Osteoblast (primary cell): ENCODE measurements around the gene ZNF615. TPM values are rescaled to one million over a fixed set of nuclear protein-coding genes. Genes with fewer than 3 reads are reported as not detected.
"Not testable (repeated sequence)": the region's sequence is repeated elsewhere in the genome, so short reads cannot be mapped to it uniquely, and the experiment has no call there.

ENCODE experiments used
- DNase-seq: peaks from one replicate; pipeline ENCODE4 v3.0.0; 2011; ENCODE audit warnings: low spot score, mixed read lengths; ENCODE audit not compliant: insufficient read length; ENCODE audit errors: missing footprints
- H2AFZ ChIP-seq: 2 replicates; pipeline ENCODE4 v1.6.0; 2011; ENCODE audit warnings: mild to moderate bottlenecking, low read length
- H3K27ac ChIP-seq: 2 replicates; pipeline ENCODE4 v1.5.1; 2011; ENCODE audit warnings: mild to moderate bottlenecking, low read depth, low read length, moderate library complexity
- H3K27me3 ChIP-seq: 2 replicates; pipeline ENCODE4 v1.6.0; 2012; ENCODE audit warnings: mild to moderate bottlenecking, control low read depth, inconsistent platforms, low read length, moderate library complexity; ENCODE audit not compliant: insufficient read depth
- H3K36me3 ChIP-seq: 2 replicates; pipeline ENCODE4 v1.5.1; 2011; ENCODE audit warnings: mild to moderate bottlenecking, low read length, control low read depth, moderate library complexity; ENCODE audit not compliant: insufficient read depth
- H3K4me1 ChIP-seq: 2 replicates; pipeline ENCODE4 v1.5.1; 2011; ENCODE audit warnings: mild to moderate bottlenecking, low read length, control low read depth, moderate library complexity; ENCODE audit not compliant: insufficient read depth
- H3K4me2 ChIP-seq: 2 replicates; pipeline ENCODE4 v1.6.0; 2011; ENCODE audit warnings: mild to moderate bottlenecking, low read length; ENCODE audit not compliant: insufficient read depth
- H3K4me3 ChIP-seq: fragments of 200-600 bp; sonication (generic); 3 replicates; pipeline ENCODE4 v1.5.1; 2012; ENCODE audit warnings: mild to moderate bottlenecking, low read length, inconsistent platforms; ENCODE audit not compliant: insufficient read depth
- H3K79me2 ChIP-seq: 2 replicates; pipeline ENCODE4 v1.6.0; 2012; ENCODE audit warnings: mild to moderate bottlenecking, low read length, control low read depth, inconsistent platforms; ENCODE audit not compliant: insufficient read depth
- H3K9me3 ChIP-seq: 2 replicates; pipeline ENCODE4 v1.5.1; 2011; ENCODE audit warnings: low read depth, low read length, control low read depth
- H4K20me1 ChIP-seq: 2 replicates; pipeline ENCODE4 v1.6.0; 2012; ENCODE audit warnings: mild to moderate bottlenecking, low read length, control low read depth; ENCODE audit not compliant: insufficient read depth
- total RNA-seq: library from RNA; depleted of rRNA; stranded (reverse); fragments of >200 nt; gene quantifications from 2 replicates; pipeline ENCODE4 v1.2.3, GENCODE V29; 2012
- TF ChIP-seq, protein P1 (sequence below): IDR thresholded peaks from 2 replicates; pipeline ENCODE4 v1.5.1; 2011; ENCODE audit warnings: mild to moderate bottlenecking, low read depth, low read length, moderate library complexity; ENCODE audit errors: extremely low read depth

ZNF615 gene
- total RNA-seq, 1 donor: 10.9 TPM

DNA sequence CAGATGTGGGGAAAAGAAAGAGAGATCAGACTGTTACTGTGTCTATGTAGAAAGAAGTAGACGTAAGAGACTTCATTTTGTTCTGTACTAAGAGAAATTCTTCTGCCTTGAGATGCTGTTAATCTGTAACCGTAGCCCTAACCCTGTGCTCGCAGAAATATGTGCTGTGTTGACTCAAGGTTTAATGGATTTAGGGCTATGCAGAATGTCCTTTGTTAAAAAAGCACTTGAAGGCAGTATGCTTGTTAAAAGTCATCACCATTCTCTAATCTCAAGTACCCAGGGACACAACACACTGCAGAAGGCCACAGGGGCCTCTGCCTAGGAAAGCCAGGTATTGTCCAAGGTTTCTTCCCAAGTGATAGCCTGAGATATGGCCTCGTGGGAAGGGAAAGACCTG is 16.5 kb upstream of the ZNF615 start:
- H3K79me2 ChIP-seq: peaks cover 37% of the 10 kb centered on the region
- H3K4me1 ChIP-seq, H3K27ac ChIP-seq, H4K20me1 ChIP-seq, DNase-seq, H3K4me3 ChIP-seq, H3K9me3 ChIP-seq, H2AFZ ChIP-seq, H3K27me3 ChIP-seq, H3K4me2 ChIP-seq: not testable (repeated sequence)
- H3K36me3 ChIP-seq: peaks cover 55% of the 10 kb centered on the region

DNA sequence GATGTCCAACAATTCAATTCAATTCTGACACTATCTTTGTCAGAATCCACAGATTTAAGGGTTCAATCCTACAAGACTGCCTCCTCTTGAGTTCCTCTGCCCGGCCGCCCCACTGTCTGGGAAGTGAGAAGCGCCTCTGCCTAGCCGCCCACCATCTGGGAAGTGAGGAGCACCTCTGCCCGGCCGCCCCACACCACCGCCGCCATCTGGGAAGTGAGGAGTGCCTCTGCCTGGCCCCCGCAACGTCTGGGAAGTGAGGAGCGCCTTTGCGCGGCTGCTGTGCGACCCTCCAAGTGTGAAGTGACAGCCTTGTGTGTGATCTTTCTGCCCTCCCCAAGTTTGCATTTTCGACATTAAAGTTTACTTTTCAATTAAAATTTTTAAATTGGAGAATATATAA is 14.2 kb upstream of the ZNF615 start:
- Histone ChIP-seq H3K79me2 (peaks cover 29% of the 10 kb centered on the region), H3K27me3 (no peaks in the 10 kb centered on the region), H2AFZ (no peak overlapping the region)

DNA sequence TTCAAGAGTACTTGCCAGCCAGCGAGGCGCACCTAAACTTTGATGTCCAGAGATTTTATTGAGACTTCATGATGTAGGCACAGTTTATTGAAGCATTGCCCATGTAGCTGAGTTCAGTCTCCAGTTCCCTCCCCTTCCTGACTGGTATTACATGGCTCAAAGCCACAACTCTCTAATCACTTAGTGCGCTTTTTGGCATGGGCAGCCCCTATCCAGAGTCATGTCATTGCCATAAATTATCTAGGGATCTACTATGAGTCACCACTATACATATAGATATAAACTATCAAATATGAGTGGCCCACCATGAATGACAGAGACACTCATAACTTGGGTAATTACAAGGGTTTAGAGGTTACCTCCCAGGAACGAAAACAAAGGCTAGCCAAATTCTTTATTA is 12.5 kb upstream of the ZNF615 start:
- Histone ChIP-seq H3K4me1 (no peaks in the 10 kb centered on the region), H3K27me3 (no peaks in the 10 kb centered on the region), H3K4me2 (no peak overlapping the region), H3K79me2 (peaks cover 14% of the 10 kb centered on the region), H3K36me3 (peaks cover 93% of the 10 kb centered on the region), H3K4me3 (no peak overlapping the region), H4K20me1 (no peaks in the 10 kb centered on the region), H3K27ac (no peak overlapping the region), H3K9me3 (peaks cover 7% of the 10 kb centered on the region), H2AFZ (no peak overlapping the region)
- TF ChIP-seq, protein P1, sequence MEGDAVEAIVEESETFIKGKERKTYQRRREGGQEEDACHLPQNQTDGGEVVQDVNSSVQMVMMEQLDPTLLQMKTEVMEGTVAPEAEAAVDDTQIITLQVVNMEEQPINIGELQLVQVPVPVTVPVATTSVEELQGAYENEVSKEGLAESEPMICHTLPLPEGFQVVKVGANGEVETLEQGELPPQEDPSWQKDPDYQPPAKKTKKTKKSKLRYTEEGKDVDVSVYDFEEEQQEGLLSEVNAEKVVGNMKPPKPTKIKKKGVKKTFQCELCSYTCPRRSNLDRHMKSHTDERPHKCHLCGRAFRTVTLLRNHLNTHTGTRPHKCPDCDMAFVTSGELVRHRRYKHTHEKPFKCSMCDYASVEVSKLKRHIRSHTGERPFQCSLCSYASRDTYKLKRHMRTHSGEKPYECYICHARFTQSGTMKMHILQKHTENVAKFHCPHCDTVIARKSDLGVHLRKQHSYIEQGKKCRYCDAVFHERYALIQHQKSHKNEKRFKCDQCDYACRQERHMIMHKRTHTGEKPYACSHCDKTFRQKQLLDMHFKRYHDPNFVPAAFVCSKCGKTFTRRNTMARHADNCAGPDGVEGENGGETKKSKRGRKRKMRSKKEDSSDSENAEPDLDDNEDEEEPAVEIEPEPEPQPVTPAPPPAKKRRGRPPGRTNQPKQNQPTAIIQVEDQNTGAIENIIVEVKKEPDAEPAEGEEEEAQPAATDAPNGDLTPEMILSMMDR: no peak
- DNase-seq: peak; percentile 71

More for the DNA sequence above, 14.2 kb upstream of the ZNF615 start:
- no peak for DNase-seq
- Histone ChIP-seq H3K4me2 (no peak overlapping the region), H3K4me3 (no peak overlapping the region), H3K9me3 (no peaks in the 10 kb centered on the region), H3K27ac (no peak overlapping the region), H3K4me1 (peaks cover under 1% of the 10 kb centered on the region), H4K20me1 (no peaks in the 10 kb centered on the region), H3K36me3 (peaks cover 77% of the 10 kb centered on the region)
- TF ChIP-seq, protein P1: no peak

DNA sequence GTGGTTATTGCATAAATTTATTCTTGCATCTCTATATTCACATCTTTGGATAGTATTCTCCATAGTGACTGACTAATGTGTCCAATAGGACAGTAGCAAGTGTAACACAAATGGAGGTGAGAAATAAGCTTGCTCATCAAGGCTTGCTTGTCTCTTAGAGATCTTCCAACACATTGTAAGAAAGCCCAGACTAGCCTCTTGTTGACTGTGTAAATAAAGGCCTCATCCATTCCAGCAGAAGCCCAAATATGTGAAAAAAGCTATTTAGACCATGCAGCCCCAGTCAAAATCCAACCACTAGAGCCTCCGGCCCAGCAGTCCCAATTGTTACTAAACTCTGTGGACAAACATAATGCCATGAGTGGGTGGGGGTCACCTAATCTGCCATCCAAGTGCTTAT is 2.7 kb upstream of the ZNF615 start:
- TF ChIP-seq, protein P1: no peak
- Histone ChIP-seq H3K36me3 (peaks cover 2% of the 10 kb centered on the region), H3K27ac (no peak overlapping the region), H2AFZ (no peak overlapping the region), H3K4me3 (no peak overlapping the region), H3K4me2 (no peak overlapping the region), H3K4me1 (peaks cover 6% of the 10 kb centered on the region), H3K79me2 (peaks cover 14% of the 10 kb centered on the region), H3K9me3 (peaks cover 2% of the 10 kb centered on the region), H4K20me1 (no peaks in the 10 kb centered on the region), H3K27me3 (no peaks in the 10 kb centered on the region)
- DNase-seq: no peak
